Stromal cell of bone marrow (primary cell): ENCODE results near the gene SEC24D.

ENCODE experiments used
- DNase-seq: peaks from one replicate; pipeline ENCODE4 v3.0.0-alpha.2; 2012; ENCODE audit warnings: low read depth

Gene SEC24D

GRCh38 chr4:118774321-118774720 is 61.6 kb downstream of the SEC24D start:
- no peak for DNase-seq

GRCh38 chr4:118773429-118773792 is 62.5 kb downstream of the SEC24D start:
- DNase-seq: no peak

GRCh38 chr4:118772767-118773428 is 63.0 kb downstream of the SEC24D start:
- DNase-seq: no peak

GRCh38 chr4:118772081-118772766 is 63.7 kb downstream of the SEC24D start:
- DNase-seq: peak; percentile 33

GRCh38 chr4:118770741-118771187 is 65.2 kb downstream of the SEC24D start:
- no peak for DNase-seq

GRCh38 chr4:118769161-118769560 is 66.8 kb downstream of the SEC24D start:
- no peak for DNase-seq

- DNase-seq: no peak
Observed at GRCh38 chr4:118767109-118767508, 68.8 kb downstream of the SEC24D start.

- DNase-seq: peak; percentile 88
Observed at GRCh38 chr4:118765399-118765798, 70.5 kb downstream of the SEC24D start.

GRCh38 chr4:118762730-118763477 is 73.0 kb downstream of the SEC24D start:
- DNase-seq: no peak

- DNase-seq: no peak
Observed at GRCh38 chr4:118762155-118762554, 73.8 kb downstream of the SEC24D start.

- no peak for DNase-seq
Observed at GRCh38 chr4:118761397-118762016, 74.4 kb downstream of the SEC24D start.

GRCh38 chr4:118760493-118760892 is 75.4 kb downstream of the SEC24D start:
- no peak for DNase-seq

- DNase-seq: no peak
Observed at GRCh38 chr4:118760092-118760491, 75.8 kb downstream of the SEC24D start.

GRCh38 chr4:118759481-118759880 is 76.4 kb downstream of the SEC24D start:
- no peak for DNase-seq

GRCh38 chr4:118758293-118758692 is 77.6 kb downstream of the SEC24D start:
- no peak for DNase-seq

- DNase-seq: no peak
Observed at GRCh38 chr4:118757761-118758251, 78.1 kb downstream of the SEC24D start.

- no peak for DNase-seq
Observed at GRCh38 chr4:118756958-118757357, 79.0 kb downstream of the SEC24D start.

- DNase-seq: no peak
Observed at GRCh38 chr4:118756429-118756828, 79.5 kb downstream of the SEC24D start.

- DNase-seq: no peak
Observed at GRCh38 chr4:118755438-118756226, 80.3 kb downstream of the SEC24D start.

- DNase-seq: no peak
Observed at GRCh38 chr4:118754890-118755289, 81.0 kb downstream of the SEC24D start.

- DNase-seq: no peak
Observed at GRCh38 chr4:118753685-118754084, 82.2 kb downstream of the SEC24D start.

GRCh38 chr4:118753096-118753495 is 82.8 kb downstream of the SEC24D start:
- DNase-seq: no peak
